ENCODE results near the gene SEMA6A. TPM values are rescaled to one million over a fixed set of nuclear protein-coding genes. Genes with fewer than 3 reads are reported as not detected.

SEMA6A gene
- total and polyA plus RNA-seq, 2 experiments from 2014 or later: 233 to 400 TPM

DNA sequence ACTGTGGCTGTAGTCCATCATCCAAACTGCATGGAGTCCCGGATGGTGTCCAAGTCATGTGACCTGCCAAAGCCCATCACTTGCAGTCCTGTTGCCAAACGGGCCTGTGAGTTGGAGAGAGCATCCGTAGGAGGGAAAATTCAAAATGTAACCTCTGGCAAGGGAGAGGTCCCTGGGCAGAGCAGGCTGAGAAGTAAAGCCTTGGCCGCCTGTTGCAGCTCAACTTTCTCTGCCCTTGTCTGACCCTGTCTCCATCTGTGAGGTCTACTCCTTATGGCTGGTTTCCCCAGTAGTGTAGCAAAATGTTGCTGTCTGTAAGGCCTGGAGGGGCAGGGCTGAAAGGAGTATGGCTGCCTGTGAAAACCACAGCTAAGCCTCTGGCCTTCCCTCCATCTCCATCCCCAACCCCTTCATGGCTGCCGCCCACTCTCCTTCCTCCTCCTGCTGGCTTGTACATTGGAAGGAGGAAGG lies 163.5 kb downstream of the SEMA6A start:
- H3K4me3 ChIP-seq: no peak overlapping the region
- H3K9me2 ChIP-seq (ENCODE audit: insufficient read depth): 0 out of 2 replicates have a peak, but pooled peaks cover 11% of the 10 kb centered on the region
- no peak overlapping the region for H2AFZ ChIP-seq
- H3K36me3 ChIP-seq (ENCODE audit: insufficient read depth): no peaks in the 10 kb centered on the region
- H3K27me3 Mint-ChIP-seq (ENCODE audit: insufficient read depth, low read depth, poor library complexity): peaks cover 2% of the 10 kb centered on the region
- H3K9me3 Mint-ChIP-seq: no peaks in the 10 kb centered on the region
- no peaks in the 10 kb centered on the region for H3K79me2 ChIP-seq (replicated peaks; ENCODE audit: insufficient read depth)
- TF ChIP-seq ZNF331 (CRISPR knock-in tag; IDR thresholded peaks at IDR 0.05; ENCODE audit: low read depth): no peak
- TF ChIP-seq, protein P1, sequence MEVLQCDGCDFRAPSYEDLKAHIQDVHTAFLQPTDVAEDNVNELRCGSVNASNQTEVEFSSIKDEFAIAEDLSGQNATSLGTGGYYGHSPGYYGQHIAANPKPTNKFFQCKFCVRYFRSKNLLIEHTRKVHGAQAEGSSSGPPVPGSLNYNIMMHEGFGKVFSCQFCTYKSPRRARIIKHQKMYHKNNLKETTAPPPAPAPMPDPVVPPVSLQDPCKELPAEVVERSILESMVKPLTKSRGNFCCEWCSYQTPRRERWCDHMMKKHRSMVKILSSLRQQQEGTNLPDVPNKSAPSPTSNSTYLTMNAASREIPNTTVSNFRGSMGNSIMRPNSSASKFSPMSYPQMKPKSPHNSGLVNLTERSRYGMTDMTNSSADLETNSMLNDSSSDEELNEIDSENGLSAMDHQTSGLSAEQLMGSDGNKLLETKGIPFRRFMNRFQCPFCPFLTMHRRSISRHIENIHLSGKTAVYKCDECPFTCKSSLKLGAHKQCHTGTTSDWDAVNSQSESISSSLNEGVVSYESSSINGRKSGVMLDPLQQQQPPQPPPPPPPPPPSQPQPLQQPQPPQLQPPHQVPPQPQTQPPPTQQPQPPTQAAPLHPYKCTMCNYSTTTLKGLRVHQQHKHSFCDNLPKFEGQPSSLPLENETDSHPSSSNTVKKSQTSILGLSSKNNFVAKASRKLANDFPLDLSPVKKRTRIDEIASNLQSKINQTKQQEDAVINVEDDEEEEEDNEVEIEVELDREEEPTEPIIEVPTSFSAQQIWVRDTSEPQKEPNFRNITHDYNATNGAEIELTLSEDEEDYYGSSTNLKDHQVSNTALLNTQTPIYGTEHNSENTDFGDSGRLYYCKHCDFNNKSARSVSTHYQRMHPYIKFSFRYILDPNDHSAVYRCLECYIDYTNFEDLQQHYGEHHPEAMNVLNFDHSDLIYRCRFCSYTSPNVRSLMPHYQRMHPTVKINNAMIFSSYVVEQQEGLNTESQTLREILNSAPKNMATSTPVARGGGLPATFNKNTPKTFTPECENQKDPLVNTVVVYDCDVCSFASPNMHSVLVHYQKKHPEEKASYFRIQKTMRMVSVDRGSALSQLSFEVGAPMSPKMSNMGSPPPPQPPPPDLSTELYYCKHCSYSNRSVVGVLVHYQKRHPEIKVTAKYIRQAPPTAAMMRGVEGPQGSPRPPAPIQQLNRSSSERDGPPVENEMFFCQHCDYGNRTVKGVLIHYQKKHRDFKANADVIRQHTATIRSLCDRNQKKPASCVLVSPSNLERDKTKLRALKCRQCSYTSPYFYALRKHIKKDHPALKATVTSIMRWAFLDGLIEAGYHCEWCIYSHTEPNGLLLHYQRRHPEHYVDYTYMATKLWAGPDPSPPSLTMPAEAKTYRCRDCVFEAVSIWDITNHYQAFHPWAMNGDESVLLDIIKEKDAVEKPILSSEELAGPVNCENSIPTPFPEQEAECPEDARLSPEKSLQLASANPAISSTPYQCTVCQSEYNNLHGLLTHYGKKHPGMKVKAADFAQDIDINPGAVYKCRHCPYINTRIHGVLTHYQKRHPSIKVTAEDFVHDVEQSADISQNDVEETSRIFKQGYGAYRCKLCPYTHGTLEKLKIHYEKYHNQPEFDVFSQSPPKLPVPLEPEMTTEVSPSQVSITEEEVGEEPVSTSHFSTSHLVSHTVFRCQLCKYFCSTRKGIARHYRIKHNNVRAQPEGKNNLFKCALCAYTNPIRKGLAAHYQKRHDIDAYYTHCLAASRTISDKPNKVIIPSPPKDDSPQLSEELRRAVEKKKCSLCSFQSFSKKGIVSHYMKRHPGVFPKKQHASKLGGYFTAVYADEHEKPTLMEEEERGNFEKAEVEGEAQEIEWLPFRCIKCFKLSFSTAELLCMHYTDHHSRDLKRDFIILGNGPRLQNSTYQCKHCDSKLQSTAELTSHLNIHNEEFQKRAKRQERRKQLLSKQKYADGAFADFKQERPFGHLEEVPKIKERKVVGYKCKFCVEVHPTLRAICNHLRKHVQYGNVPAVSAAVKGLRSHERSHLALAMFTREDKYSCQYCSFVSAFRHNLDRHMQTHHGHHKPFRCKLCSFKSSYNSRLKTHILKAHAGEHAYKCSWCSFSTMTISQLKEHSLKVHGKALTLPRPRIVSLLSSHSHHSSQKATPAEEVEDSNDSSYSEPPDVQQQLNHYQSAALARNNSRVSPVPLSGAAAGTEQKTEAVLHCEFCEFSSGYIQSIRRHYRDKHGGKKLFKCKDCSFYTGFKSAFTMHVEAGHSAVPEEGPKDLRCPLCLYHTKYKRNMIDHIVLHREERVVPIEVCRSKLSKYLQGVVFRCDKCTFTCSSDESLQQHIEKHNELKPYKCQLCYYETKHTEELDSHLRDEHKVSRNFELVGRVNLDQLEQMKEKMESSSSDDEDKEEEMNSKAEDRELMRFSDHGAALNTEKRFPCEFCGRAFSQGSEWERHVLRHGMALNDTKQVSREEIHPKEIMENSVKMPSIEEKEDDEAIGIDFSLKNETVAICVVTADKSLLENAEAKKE (CRISPR knock-in tag; IDR thresholded peaks at IDR 0.05): no peak
- TF ChIP-seq JUNB (IDR thresholded peaks at IDR 0.05; ENCODE audit: unreplicated experiment): no peak
- TF ChIP-seq, protein P2, sequence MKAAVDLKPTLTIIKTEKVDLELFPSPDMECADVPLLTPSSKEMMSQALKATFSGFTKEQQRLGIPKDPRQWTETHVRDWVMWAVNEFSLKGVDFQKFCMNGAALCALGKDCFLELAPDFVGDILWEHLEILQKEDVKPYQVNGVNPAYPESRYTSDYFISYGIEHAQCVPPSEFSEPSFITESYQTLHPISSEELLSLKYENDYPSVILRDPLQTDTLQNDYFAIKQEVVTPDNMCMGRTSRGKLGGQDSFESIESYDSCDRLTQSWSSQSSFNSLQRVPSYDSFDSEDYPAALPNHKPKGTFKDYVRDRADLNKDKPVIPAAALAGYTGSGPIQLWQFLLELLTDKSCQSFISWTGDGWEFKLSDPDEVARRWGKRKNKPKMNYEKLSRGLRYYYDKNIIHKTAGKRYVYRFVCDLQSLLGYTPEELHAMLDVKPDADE (IDR thresholded peaks at IDR 0.05): no peak
- TF ChIP-seq EZH2phosphoT487 (IDR thresholded peaks at IDR 0.05; ENCODE audit: unreplicated experiment): no peak
- no peak for TF ChIP-seq ZNF114 (CRISPR knock-in tag; IDR thresholded peaks at IDR 0.05)
- no peak for TF ChIP-seq EZH2 (IDR thresholded peaks at IDR 0.05; ENCODE audit: low read depth, unreplicated experiment)
- TF ChIP-seq STAT1 (IDR thresholded peaks at IDR 0.05; ENCODE audit: unreplicated experiment): no peak
- no peak for TF ChIP-seq POLR2AphosphoS5 (IDR thresholded peaks at IDR 0.05; ENCODE audit: low read depth)
- TF ChIP-seq CREB1 (CRISPR knock-in tag; IDR thresholded peaks at IDR 0.05; ENCODE audit: low read depth): no peak
- TF ChIP-seq, protein P3, sequence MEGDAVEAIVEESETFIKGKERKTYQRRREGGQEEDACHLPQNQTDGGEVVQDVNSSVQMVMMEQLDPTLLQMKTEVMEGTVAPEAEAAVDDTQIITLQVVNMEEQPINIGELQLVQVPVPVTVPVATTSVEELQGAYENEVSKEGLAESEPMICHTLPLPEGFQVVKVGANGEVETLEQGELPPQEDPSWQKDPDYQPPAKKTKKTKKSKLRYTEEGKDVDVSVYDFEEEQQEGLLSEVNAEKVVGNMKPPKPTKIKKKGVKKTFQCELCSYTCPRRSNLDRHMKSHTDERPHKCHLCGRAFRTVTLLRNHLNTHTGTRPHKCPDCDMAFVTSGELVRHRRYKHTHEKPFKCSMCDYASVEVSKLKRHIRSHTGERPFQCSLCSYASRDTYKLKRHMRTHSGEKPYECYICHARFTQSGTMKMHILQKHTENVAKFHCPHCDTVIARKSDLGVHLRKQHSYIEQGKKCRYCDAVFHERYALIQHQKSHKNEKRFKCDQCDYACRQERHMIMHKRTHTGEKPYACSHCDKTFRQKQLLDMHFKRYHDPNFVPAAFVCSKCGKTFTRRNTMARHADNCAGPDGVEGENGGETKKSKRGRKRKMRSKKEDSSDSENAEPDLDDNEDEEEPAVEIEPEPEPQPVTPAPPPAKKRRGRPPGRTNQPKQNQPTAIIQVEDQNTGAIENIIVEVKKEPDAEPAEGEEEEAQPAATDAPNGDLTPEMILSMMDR (conservative IDR thresholded peaks at IDR 0.05; ENCODE audit: low read depth in 2 of 2): no peak
- no peak for TF ChIP-seq NANOG (IDR thresholded peaks at IDR 0.05; ENCODE audit: borderline replicate concordance)
- TF ChIP-seq, protein P4, sequence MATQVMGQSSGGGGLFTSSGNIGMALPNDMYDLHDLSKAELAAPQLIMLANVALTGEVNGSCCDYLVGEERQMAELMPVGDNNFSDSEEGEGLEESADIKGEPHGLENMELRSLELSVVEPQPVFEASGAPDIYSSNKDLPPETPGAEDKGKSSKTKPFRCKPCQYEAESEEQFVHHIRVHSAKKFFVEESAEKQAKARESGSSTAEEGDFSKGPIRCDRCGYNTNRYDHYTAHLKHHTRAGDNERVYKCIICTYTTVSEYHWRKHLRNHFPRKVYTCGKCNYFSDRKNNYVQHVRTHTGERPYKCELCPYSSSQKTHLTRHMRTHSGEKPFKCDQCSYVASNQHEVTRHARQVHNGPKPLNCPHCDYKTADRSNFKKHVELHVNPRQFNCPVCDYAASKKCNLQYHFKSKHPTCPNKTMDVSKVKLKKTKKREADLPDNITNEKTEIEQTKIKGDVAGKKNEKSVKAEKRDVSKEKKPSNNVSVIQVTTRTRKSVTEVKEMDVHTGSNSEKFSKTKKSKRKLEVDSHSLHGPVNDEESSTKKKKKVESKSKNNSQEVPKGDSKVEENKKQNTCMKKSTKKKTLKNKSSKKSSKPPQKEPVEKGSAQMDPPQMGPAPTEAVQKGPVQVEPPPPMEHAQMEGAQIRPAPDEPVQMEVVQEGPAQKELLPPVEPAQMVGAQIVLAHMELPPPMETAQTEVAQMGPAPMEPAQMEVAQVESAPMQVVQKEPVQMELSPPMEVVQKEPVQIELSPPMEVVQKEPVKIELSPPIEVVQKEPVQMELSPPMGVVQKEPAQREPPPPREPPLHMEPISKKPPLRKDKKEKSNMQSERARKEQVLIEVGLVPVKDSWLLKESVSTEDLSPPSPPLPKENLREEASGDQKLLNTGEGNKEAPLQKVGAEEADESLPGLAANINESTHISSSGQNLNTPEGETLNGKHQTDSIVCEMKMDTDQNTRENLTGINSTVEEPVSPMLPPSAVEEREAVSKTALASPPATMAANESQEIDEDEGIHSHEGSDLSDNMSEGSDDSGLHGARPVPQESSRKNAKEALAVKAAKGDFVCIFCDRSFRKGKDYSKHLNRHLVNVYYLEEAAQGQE (IDR thresholded peaks at IDR 0.05; ENCODE audit: unreplicated experiment): no peak
- H3K4me1 Mint-ChIP-seq: peaks cover 10% of the 10 kb centered on the region
- no peaks in the 10 kb centered on the region for H3K36me3 Mint-ChIP-seq (ENCODE audit: low read depth)
- DNase-seq (ENCODE audit: low spot score) (no peak), ATAC-seq (no peak)
- H3K4me2 ChIP-seq: no peak overlapping the region
- H3K27me3 ChIP-seq (ENCODE audit: insufficient read depth): no peaks in the 10 kb centered on the region
- no peaks in the 10 kb centered on the region for H3F3A ChIP-seq (replicated peaks; ENCODE audit: low read depth)
- H3K4me3 Mint-ChIP-seq: no peak overlapping the region
- H3K27ac Mint-ChIP-seq: no peak overlapping the region
- H3K4me1 ChIP-seq (ENCODE audit: insufficient read depth): peaks cover 3% of the 10 kb centered on the region
- no peak overlapping the region for H3K27ac ChIP-seq (ENCODE audit: low read depth)
- H4K20me1 ChIP-seq (replicated peaks; ENCODE audit: insufficient read depth): no peaks in the 10 kb centered on the region

All from GM23338 (cell line).